Activated naive CD4-positive, alpha-beta T cell treated with anti-CD3 and anti-CD28 coated beads, Interleukin-2, amount 10 ng/mL, durations not matched to agents 7 days and 5 days (primary cell): Measurements from ENCODE around the gene ANKRD40.

Experiments used
- CTCF ChIA-PET: fragments of 350-600 bp; sonication (Branson Sonifier 250); formaldehyde crosslinking; loops from one replicate; lab custom pipeline; 2021; ENCODE audit warnings: antibody characterized with exemption; lab: Charles Lee
- DNase-seq: peaks from one replicate; pipeline ENCODE4 v3.0.0-alpha.2; 2020
- H3K27ac Mint-ChIP-seq: one replicate; pipeline ENCODE4 v1.8.0; 2021; ENCODE audit warnings: mild to moderate bottlenecking, moderate library complexity, mixed read lengths
- H3K27me3 Mint-ChIP-seq: one replicate; pipeline ENCODE4 v1.8.0; 2021; ENCODE audit warnings: mild to moderate bottlenecking, mixed read lengths
- H3K36me3 Mint-ChIP-seq: one replicate; pipeline ENCODE4 v1.8.0; 2021; ENCODE audit warnings: mixed read lengths
- H3K4me1 Mint-ChIP-seq: one replicate; pipeline ENCODE4 v1.8.0; 2021; ENCODE audit warnings: mixed read lengths
- H3K4me3 Mint-ChIP-seq: one replicate; pipeline ENCODE4 v1.8.0; 2021; ENCODE audit warnings: mild to moderate bottlenecking, moderate library complexity, mixed read lengths
- H3K9me3 Mint-ChIP-seq: one replicate; pipeline ENCODE4 v1.8.0; 2021; ENCODE audit warnings: mixed read lengths

Gene ANKRD40

GRCh38 chr17:50677851-50678375 lies 29.8 kb downstream of the ANKRD40 start:
- no peaks in the 10 kb centered on the region for H3K9me3 Mint-ChIP-seq
- peaks cover 59% of the 10 kb centered on the region for H3K27me3 Mint-ChIP-seq
- DNase-seq, result no peak
- no peaks in the 10 kb centered on the region for H3K36me3 Mint-ChIP-seq
- CTCF ChIA-PET, result no interaction called here
- H3K4me3 Mint-ChIP-seq, result no peak overlapping the region
- H3K4me1 Mint-ChIP-seq, result peaks cover 5% of the 10 kb centered on the region
- no peak overlapping the region for H3K27ac Mint-ChIP-seq

- H3K9me3 Mint-ChIP-seq, result no peaks in the 10 kb centered on the region
- no peak overlapping the region for H3K27ac Mint-ChIP-seq
- peaks cover 56% of the 10 kb centered on the region for H3K27me3 Mint-ChIP-seq
- CTCF ChIA-PET, result interaction anchor here (0.7 kb wide), 2 partner anchors 101 to 199 kb away, joined by 3 read pairs; no protein-coding TSS in a partner anchor
- H3K36me3 Mint-ChIP-seq, result no peaks in the 10 kb centered on the region
- no peak for DNase-seq
- no peak overlapping the region for H3K4me3 Mint-ChIP-seq
- peaks cover 3% of the 10 kb centered on the region for H3K4me1 Mint-ChIP-seq
Observed at GRCh38 chr17:50676065-50676975, 31.4 kb downstream of the ANKRD40 start.

- no peak overlapping the region for H3K4me3 Mint-ChIP-seq
- no peak for DNase-seq
- H3K9me3 Mint-ChIP-seq, result no peaks in the 10 kb centered on the region
- peaks cover 49% of the 10 kb centered on the region for H3K27me3 Mint-ChIP-seq
- no peaks in the 10 kb centered on the region for H3K36me3 Mint-ChIP-seq
- no peak overlapping the region for H3K27ac Mint-ChIP-seq
- CTCF ChIA-PET, result interaction anchor here (0.6 to 0.7 kb wide), 2 partner anchors 19 to 100 kb away, joined by 3 read pairs; no protein-coding TSS in a partner anchor
- no peaks in the 10 kb centered on the region for H3K4me1 Mint-ChIP-seq
Observed at GRCh38 chr17:50675627-50676026, 32.1 kb downstream of the ANKRD40 start.

GRCh38 chr17:50675190-50675589 lies 32.5 kb downstream of the ANKRD40 start:
- H3K4me1 Mint-ChIP-seq, result no peaks in the 10 kb centered on the region
- H3K9me3 Mint-ChIP-seq, result no peaks in the 10 kb centered on the region
- H3K27me3 Mint-ChIP-seq, result peaks cover 45% of the 10 kb centered on the region
- H3K27ac Mint-ChIP-seq, result no peak overlapping the region
- no peak overlapping the region for H3K4me3 Mint-ChIP-seq
- no peaks in the 10 kb centered on the region for H3K36me3 Mint-ChIP-seq
- no peak for DNase-seq
- CTCF ChIA-PET, result interaction anchor here (0.6 kb wide), 1 partner anchor 19 kb away, joined by 3 read pairs; no protein-coding TSS in a partner anchor

- no peak overlapping the region for H3K27ac Mint-ChIP-seq
- H3K9me3 Mint-ChIP-seq, result no peaks in the 10 kb centered on the region
- peak; percentile 2 for DNase-seq
- no peak overlapping the region for H3K4me3 Mint-ChIP-seq
- CTCF ChIA-PET, result no interaction called here
- H3K4me1 Mint-ChIP-seq, result no peaks in the 10 kb centered on the region
- H3K27me3 Mint-ChIP-seq, result peaks cover 35% of the 10 kb centered on the region
- H3K36me3 Mint-ChIP-seq, result no peaks in the 10 kb centered on the region
Observed at GRCh38 chr17:50672831-50673551, 34.7 kb downstream of the ANKRD40 start.

GRCh38 chr17:50672071-50672470 lies 35.6 kb downstream of the ANKRD40 start:
- Mint-ChIP-seq H3K4me3 (no peak overlapping the region), H3K9me3 (no peaks in the 10 kb centered on the region), H3K27ac (no peak overlapping the region), H3K27me3 (peaks cover 28% of the 10 kb centered on the region), H3K36me3 (no peaks in the 10 kb centered on the region), H3K4me1 (no peaks in the 10 kb centered on the region)
- no peak for DNase-seq
- CTCF ChIA-PET, result no interaction called here

GRCh38 chr17:50668838-50669581 lies 38.7 kb downstream of the ANKRD40 start:
- H3K4me3 Mint-ChIP-seq, result no peak overlapping the region
- no peaks in the 10 kb centered on the region for H3K36me3 Mint-ChIP-seq
- H3K9me3 Mint-ChIP-seq, result no peaks in the 10 kb centered on the region
- H3K4me1 Mint-ChIP-seq, result no peaks in the 10 kb centered on the region
- H3K27me3 Mint-ChIP-seq, result peaks cover 32% of the 10 kb centered on the region
- CTCF ChIA-PET, result no interaction called here
- no peak overlapping the region for H3K27ac Mint-ChIP-seq
- DNase-seq, result peak; percentile 11

GRCh38 chr17:50668025-50668837 lies 39.5 kb downstream of the ANKRD40 start:
- no peak overlapping the region for H3K4me3 Mint-ChIP-seq
- CTCF ChIA-PET, result no interaction called here
- no peak overlapping the region for H3K27ac Mint-ChIP-seq
- no peaks in the 10 kb centered on the region for H3K9me3 Mint-ChIP-seq
- H3K36me3 Mint-ChIP-seq, result no peaks in the 10 kb centered on the region
- peaks cover 38% of the 10 kb centered on the region for H3K27me3 Mint-ChIP-seq
- DNase-seq, result peak; percentile 8
- H3K4me1 Mint-ChIP-seq, result no peaks in the 10 kb centered on the region

- H3K27ac Mint-ChIP-seq, result no peak overlapping the region
- no peaks in the 10 kb centered on the region for H3K36me3 Mint-ChIP-seq
- no peak for DNase-seq
- peaks cover 39% of the 10 kb centered on the region for H3K27me3 Mint-ChIP-seq
- CTCF ChIA-PET, result no interaction called here
- no peak overlapping the region for H3K4me3 Mint-ChIP-seq
- H3K9me3 Mint-ChIP-seq, result no peaks in the 10 kb centered on the region
- H3K4me1 Mint-ChIP-seq, result peaks cover 3% of the 10 kb centered on the region
Observed at GRCh38 chr17:50667259-50668024, 40.3 kb downstream of the ANKRD40 start.

- Mint-ChIP-seq H3K27me3 (peaks cover 36% of the 10 kb centered on the region), H3K4me1 (peaks cover 13% of the 10 kb centered on the region), H3K4me3 (no peak overlapping the region), H3K27ac (no peak overlapping the region), H3K36me3 (no peaks in the 10 kb centered on the region), H3K9me3 (no peaks in the 10 kb centered on the region)
- CTCF ChIA-PET, result no interaction called here
- peak; percentile 10 for DNase-seq
Observed at GRCh38 chr17:50666316-50666715, 41.4 kb downstream of the ANKRD40 start.

- Mint-ChIP-seq H3K4me3 (no peak overlapping the region), H3K4me1 (peaks cover 18% of the 10 kb centered on the region), H3K9me3 (no peaks in the 10 kb centered on the region), H3K36me3 (no peaks in the 10 kb centered on the region), H3K27ac (no peak overlapping the region), H3K27me3 (peaks cover 36% of the 10 kb centered on the region)
- peak; percentile 2 for DNase-seq
- CTCF ChIA-PET, result no interaction called here
Observed at GRCh38 chr17:50665838-50666237, 41.9 kb downstream of the ANKRD40 start.

GRCh38 chr17:50664788-50665458 lies 42.8 kb downstream of the ANKRD40 start:
- CTCF ChIA-PET, result no interaction called here
- DNase-seq, result peak; percentile 1
- Mint-ChIP-seq H3K4me3 (no peak overlapping the region), H3K27ac (no peak overlapping the region), H3K9me3 (no peaks in the 10 kb centered on the region), H3K4me1 (peaks cover 22% of the 10 kb centered on the region), H3K27me3 (peaks cover 33% of the 10 kb centered on the region), H3K36me3 (no peaks in the 10 kb centered on the region)
